C4-2B (cell line): Measurements from ENCODE around the gene SNX7.

Source experiments
- H3K27ac ChIP-seq: fragments of 450-650 bp; 2 replicates; pipeline ENCODE4 v1.5.1; 2017
- CTCF ChIP-seq: fragments of 450-650 bp; conservative IDR thresholded peaks from 2 replicates; pipeline ENCODE4 v1.5.1; 2017; ENCODE audit warnings: mild to moderate bottlenecking
- ZFX ChIP-seq: fragments of 450-650 bp; IDR thresholded peaks from 2 replicates; pipeline ENCODE4 v1.6.1; 2017

SNX7 gene

GRCh38 chr1:98766255-98766654, 104.7 kb downstream of the SNX7 start:
- no peak overlapping the region for H3K27ac ChIP-seq
- TF ChIP-seq ZFX (no peak), CTCF (no peak)

GRCh38 chr1:98769162-98769561, 107.6 kb downstream of the SNX7 start:
- H3K27ac ChIP-seq, result no peak overlapping the region
- TF ChIP-seq ZFX (no peak), CTCF (no peak)

GRCh38 chr1:98781906-98782305, 120.4 kb downstream of the SNX7 start:
- H3K27ac ChIP-seq, result no peak overlapping the region
- TF ChIP-seq ZFX, result no peak
- no peak for TF ChIP-seq CTCF

GRCh38 chr1:98783821-98784220, 122.3 kb downstream of the SNX7 start:
- H3K27ac ChIP-seq, result no peak overlapping the region
- TF ChIP-seq ZFX (no peak), CTCF (no peak)

- TF ChIP-seq CTCF (no peak), ZFX (no peak)
- no peak overlapping the region for H3K27ac ChIP-seq
Observed at GRCh38 chr1:98791498-98791897, 130.0 kb downstream of the SNX7 start.

- no peak for TF ChIP-seq ZFX
- 0 out of 2 replicates have a peak, but pooled peaks have one; percentile 2 for TF ChIP-seq CTCF
- H3K27ac ChIP-seq, result no peak overlapping the region
Observed at GRCh38 chr1:98792123-98792522, 130.6 kb downstream of the SNX7 start.

GRCh38 chr1:98793136-98793535, 131.6 kb downstream of the SNX7 start:
- TF ChIP-seq ZFX (no peak), CTCF (no peak)
- no peak overlapping the region for H3K27ac ChIP-seq
